ENCODE results near the gene MAB21L3. TPM values are rescaled to one million over a fixed set of nuclear protein-coding genes. Genes with fewer than 3 reads are reported as not detected.

Gene MAB21L3
- total RNA-seq, 1 donor from 2014 or later, result not detected

DNA sequence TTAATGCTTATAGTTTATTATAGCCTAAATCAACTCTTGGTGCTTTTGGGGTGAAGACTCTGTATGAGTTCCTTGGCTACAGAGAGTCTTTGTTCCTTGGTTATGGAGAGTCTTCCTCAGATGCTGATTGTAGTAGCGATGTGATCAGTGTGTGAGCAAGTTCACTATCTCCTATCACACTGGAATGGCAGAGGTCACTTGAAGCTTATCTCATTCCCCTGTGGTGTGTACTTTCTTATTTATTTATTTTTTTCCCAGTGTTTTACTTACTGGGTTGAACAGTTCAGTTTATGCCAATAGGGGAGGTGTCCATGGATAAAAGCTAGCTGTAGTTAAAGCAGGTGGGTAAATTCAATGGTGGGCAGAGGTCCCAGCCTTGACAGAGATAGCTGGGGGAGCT is 20.1 kb upstream of the MAB21L3 start:
- H3K4me3 Mint-ChIP-seq, result no peak overlapping the region
- no peak overlapping the region for H3K27ac Mint-ChIP-seq
- no peaks in the 10 kb centered on the region for H3K36me3 Mint-ChIP-seq
- no peaks in the 10 kb centered on the region for H3K27me3 Mint-ChIP-seq
- H3K4me1 Mint-ChIP-seq (ENCODE audit: unreplicated experiment), result no peaks in the 10 kb centered on the region
- TF ChIP-seq, protein P1, sequence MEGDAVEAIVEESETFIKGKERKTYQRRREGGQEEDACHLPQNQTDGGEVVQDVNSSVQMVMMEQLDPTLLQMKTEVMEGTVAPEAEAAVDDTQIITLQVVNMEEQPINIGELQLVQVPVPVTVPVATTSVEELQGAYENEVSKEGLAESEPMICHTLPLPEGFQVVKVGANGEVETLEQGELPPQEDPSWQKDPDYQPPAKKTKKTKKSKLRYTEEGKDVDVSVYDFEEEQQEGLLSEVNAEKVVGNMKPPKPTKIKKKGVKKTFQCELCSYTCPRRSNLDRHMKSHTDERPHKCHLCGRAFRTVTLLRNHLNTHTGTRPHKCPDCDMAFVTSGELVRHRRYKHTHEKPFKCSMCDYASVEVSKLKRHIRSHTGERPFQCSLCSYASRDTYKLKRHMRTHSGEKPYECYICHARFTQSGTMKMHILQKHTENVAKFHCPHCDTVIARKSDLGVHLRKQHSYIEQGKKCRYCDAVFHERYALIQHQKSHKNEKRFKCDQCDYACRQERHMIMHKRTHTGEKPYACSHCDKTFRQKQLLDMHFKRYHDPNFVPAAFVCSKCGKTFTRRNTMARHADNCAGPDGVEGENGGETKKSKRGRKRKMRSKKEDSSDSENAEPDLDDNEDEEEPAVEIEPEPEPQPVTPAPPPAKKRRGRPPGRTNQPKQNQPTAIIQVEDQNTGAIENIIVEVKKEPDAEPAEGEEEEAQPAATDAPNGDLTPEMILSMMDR (conservative IDR thresholded peaks at IDR 0.05), result no peak
- DNase-seq (ENCODE audit: extremely low spot score, unreplicated experiment), result no peak
- peaks cover 12% of the 10 kb centered on the region for H3K9me3 Mint-ChIP-seq

DNA sequence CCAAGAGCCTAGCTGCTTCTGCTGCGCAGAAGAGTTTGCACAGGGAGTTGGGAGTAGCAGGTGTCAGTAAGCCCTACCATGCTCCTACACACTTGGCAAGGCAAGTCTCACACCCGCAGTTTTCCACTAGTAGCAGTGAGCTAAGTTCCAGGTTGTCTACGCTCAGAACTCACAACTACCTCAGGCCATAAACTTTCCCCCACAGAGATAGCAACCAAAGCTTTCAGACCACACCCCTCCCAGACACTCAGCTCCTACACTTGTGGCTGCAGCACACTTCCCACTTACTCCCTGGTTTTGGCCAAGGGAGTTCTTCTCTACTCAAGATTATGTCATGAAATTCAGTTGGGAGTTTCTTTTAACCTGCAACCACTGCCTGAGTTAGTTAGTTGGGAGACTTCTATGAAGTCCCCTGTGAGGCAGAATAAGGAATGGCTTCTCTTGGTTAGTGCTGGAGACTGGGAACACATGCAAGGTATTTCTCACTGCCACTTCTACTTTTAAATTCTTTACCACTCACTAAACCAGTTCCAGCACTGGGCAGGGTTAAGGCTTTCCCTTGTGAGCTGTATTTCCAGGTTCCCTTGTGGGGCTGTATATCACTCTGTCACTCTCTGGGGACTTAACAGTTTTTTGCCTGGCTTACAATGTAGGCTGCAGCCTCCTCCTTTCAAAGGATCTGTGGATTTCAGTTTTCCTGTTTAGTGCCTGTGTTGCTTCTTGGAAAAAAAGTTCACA is 18.3 kb upstream of the MAB21L3 start:
- Mint-ChIP-seq H3K4me3 (peak overlapping the region; percentile 69), H3K27ac (peak overlapping the region; percentile 85), H3K4me1 (ENCODE audit: unreplicated experiment) (no peaks in the 10 kb centered on the region), H3K9me3 (peaks cover 17% of the 10 kb centered on the region), H3K27me3 (no peaks in the 10 kb centered on the region), H3K36me3 (no peaks in the 10 kb centered on the region)
- TF ChIP-seq, protein P1 (conservative IDR thresholded peaks at IDR 0.05), result no peak
- DNase-seq (ENCODE audit: extremely low spot score, unreplicated experiment), result no peak

DNA sequence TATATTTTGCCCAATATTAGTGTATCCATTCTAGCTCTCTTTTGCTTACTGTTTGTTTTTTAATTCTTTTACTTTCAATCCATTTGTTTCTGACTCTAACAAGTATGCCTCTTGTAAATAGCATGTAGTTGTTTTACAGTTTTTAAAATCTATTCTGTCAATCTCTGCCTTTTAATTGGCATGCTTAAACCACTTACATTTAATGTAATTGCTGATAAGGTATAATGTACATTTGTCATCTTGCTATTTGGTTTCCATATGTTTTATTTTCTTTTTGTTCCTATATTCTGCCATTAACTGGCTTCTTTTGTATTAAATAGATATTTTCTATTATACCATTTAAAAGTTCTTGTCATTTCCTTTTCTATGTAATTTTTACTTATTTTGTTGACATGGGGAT is 16.2 kb upstream of the MAB21L3 start:
- Mint-ChIP-seq H3K9me3 (peaks cover 10% of the 10 kb centered on the region), H3K4me1 (ENCODE audit: unreplicated experiment) (no peaks in the 10 kb centered on the region), H3K4me3 (no peak overlapping the region), H3K27me3 (no peaks in the 10 kb centered on the region), H3K36me3 (no peaks in the 10 kb centered on the region), H3K27ac (no peak overlapping the region)
- TF ChIP-seq, protein P1 (conservative IDR thresholded peaks at IDR 0.05), result no peak
- no peak for DNase-seq (ENCODE audit: extremely low spot score, unreplicated experiment)

DNA sequence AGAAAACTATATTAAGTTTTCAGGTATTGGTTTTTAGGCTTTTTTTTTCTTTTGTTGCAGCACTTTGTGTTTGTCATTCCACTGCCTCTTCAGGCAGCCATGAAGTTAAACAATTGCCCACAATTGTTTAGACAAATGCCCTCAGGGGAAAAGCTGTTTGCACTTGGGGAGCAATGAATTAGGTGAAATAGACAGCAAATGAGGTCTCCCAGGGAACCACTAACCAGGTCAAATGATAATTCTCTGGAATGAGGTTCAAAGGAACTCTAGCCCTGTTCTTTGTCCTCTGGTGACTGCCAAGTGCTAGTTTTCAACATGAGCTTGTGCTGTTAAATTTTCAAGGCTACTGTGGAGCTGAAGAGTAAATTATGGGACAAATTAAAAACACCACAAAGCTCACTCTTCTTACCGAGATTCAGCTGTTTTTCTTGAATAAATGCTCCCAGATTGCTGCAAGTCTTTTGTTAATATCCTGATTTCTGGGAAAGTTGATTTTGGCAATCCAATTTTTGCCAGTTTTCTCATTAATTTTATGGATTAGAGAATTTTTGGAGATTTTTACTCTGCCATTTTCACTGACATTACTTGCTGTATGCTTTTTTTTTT is 15.1 kb upstream of the MAB21L3 start:
- Mint-ChIP-seq H3K27me3 (no peaks in the 10 kb centered on the region), H3K4me3 (no peak overlapping the region), H3K9me3 (peaks cover 4% of the 10 kb centered on the region), H3K4me1 (ENCODE audit: unreplicated experiment) (no peaks in the 10 kb centered on the region), H3K36me3 (no peaks in the 10 kb centered on the region), H3K27ac (no peak overlapping the region)
- TF ChIP-seq, protein P1 (conservative IDR thresholded peaks at IDR 0.05), result no peak
- no peak for DNase-seq (ENCODE audit: extremely low spot score, unreplicated experiment)

DNA sequence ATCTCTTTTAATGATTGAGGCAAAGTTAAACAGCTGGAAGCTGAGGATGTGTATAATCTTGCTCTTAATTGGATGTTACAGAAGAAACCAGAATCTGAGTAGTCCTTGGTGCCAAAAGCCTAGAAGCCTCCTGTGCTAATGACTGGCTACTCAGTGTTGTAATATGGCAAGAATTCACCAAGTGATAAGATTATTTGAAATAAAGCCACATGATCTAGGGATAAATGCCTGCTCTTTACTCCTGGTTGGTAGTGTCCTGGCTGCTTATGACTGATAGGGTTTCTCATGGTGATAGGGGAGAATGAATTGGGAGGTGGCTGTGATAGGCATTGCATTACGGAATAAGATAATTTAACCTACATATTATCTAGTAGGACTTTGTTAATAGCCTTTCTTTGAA is 13.6 kb upstream of the MAB21L3 start:
- Mint-ChIP-seq H3K27me3 (no peaks in the 10 kb centered on the region), H3K4me3 (no peak overlapping the region), H3K9me3 (peaks cover 4% of the 10 kb centered on the region), H3K27ac (no peak overlapping the region), H3K36me3 (no peaks in the 10 kb centered on the region), H3K4me1 (ENCODE audit: unreplicated experiment) (no peaks in the 10 kb centered on the region)
- no peak for DNase-seq (ENCODE audit: extremely low spot score, unreplicated experiment)
- TF ChIP-seq, protein P1 (conservative IDR thresholded peaks at IDR 0.05), result no peak
